Measurements from ENCODE around the gene UBAC1.

DNA sequence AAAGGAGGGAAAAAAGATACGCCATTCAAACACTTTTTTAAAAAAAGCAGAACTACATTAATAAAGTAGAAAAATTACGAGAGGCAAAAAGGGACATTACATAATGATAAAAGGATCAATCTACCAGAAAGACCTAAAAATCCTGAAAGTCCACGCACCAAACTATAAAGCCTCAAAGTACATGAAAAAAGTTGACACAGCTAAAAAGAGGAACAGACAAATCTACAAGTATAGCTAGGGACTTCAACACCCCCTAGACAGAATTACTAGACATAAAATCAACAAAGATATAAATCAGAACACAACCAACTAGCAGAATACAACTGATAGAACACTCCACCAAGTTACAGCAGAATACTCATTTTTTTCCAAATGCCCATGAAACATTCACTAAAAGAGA lies 65.0 kb downstream of the UBAC1 start:
- no peak for TF ChIP-seq CTCF (IDR thresholded peaks at IDR 0.05)
- no peak for TF ChIP-seq EP300 (IDR thresholded peaks at IDR 0.05)
- TF ChIP-seq POLR2A (IDR thresholded peaks at IDR 0.05), result no peak
- no peak for TF ChIP-seq POLR2AphosphoS5 (IDR thresholded peaks at IDR 0.05)
